ENCODE measurements around the gene NAV1. TPM values are rescaled to one million over a fixed set of nuclear protein-coding genes. Genes with fewer than 3 reads are reported as not detected.
"Not testable (repeated sequence)": the region's sequence is repeated elsewhere in the genome, so short reads cannot be mapped to it uniquely, and the experiment has no call there.

The NAV1 gene
- total RNA-seq, 1 donor from 2014 or later, result 0.40 TPM

DNA sequence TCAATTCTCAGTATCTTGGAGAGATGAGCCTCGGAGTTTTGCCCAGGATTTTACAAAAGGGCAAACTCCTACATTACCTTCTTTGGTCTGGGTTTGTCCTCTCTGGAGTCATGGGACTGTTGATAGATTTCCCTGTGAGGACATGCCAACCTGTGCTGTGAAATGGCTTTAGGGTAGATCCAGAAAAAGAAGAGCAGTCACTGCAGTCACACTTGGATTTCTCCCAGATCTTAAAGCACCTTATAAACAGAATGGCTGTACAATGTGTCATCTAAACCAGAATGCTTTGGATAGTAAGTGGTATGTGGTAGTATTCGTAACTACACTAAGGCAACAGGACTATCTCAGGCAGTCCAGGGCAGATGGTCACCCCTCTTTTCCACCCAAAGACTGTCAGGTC is 30.1 kb upstream of the NAV1 start:
- Mint-ChIP-seq H3K4me3 (no peak overlapping the region), H3K27ac (no peak overlapping the region), H3K4me1 (peaks cover 40% of the 10 kb centered on the region), H3K27me3 (no peaks in the 10 kb centered on the region), H3K36me3 (ENCODE audit: low read depth) (peaks cover 8% of the 10 kb centered on the region), H3K9me3 (no peaks in the 10 kb centered on the region)
- intact Hi-C loops (cut with micrococcal nuclease), result no loop called here
- no peak for DNase-seq

- H3K4me1 Mint-ChIP-seq, result peaks cover 39% of the 10 kb centered on the region
- no peak overlapping the region for H3K4me3 Mint-ChIP-seq
- DNase-seq, result no peak
- no peaks in the 10 kb centered on the region for H3K9me3 Mint-ChIP-seq
- intact Hi-C loops (cut with micrococcal nuclease), result no loop called here
- H3K27me3 Mint-ChIP-seq, result no peaks in the 10 kb centered on the region
- no peak overlapping the region for H3K27ac Mint-ChIP-seq
- H3K36me3 Mint-ChIP-seq (ENCODE audit: low read depth), result peaks cover 8% of the 10 kb centered on the region
These were observed 29.1 kb upstream of the NAV1 start for GRCh38 chr1:201509601-201510374.

- Mint-ChIP-seq H3K27ac (no peak overlapping the region), H3K36me3 (ENCODE audit: low read depth) (peaks cover 5% of the 10 kb centered on the region), H3K27me3 (no peaks in the 10 kb centered on the region), H3K9me3 (no peaks in the 10 kb centered on the region), H3K4me3 (no peak overlapping the region), H3K4me1 (peaks cover 31% of the 10 kb centered on the region)
- no peak for DNase-seq
- intact Hi-C loops (cut with micrococcal nuclease), result no loop called here
These were observed 28.2 kb upstream of the NAV1 start for GRCh38 chr1:201510734-201511133.

DNA sequence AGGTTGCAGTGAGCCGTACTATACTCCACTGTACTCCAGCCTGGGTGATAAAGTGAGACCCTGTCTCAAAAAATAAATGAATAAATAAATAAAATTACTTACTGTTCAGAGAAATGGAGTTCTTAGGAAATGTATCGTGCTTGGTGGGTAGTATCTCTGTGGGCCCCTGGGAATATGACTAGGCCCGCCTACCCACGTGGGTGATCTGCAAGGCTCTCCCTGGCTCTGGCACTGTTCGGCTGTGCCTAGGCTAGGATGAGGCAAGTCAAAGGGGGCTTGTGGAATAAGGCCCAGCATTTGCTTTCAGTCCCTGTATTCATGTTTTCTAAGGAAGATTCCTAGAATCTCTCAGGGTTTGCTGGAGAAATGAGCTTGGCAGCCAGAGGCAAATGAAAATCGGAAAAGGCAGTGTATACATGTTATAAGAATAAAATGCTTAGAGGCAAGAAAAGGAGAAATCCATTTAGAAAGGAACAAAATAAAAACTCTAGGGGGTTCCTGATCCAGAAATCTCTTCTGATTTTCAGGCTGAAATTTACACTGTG is 27.5 kb upstream of the NAV1 start:
- intact Hi-C loops (cut with micrococcal nuclease), result no loop called here
- Mint-ChIP-seq H3K4me1 (peaks cover 25% of the 10 kb centered on the region), H3K27me3 (no peaks in the 10 kb centered on the region), H3K27ac (no peak overlapping the region), H3K36me3 (ENCODE audit: low read depth) (peaks cover 5% of the 10 kb centered on the region), H3K9me3 (no peaks in the 10 kb centered on the region), H3K4me3 (no peak overlapping the region)
- no peak for DNase-seq

DNA sequence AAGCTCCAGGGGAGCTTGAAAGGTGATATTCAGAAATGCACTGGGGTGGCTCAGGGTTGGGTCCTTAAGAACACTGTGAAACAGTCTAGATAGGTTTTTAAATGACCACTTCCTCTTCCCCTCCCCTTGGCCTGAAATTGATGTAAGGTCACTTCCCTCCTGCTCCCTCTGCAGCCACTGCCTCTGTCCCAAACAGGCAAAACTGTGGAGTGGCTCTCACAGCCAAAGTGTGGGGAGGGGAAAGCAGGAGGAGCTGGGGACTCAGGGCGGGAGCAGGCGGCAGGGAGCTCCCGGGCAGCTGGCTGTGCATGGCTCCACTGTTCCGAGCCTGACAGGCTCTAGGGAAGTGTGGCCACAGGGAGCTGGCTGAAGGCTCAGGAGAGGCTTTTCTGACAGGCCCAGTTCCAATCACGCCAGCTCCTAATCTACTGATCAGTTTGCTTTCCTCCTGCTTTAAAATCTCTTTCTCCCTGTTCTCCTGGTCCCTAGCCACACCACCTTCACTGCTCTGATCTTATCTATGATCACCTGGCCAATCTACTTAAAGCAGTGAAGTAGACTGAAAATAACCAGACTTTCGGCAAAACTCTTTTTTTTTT is 26.9 kb upstream of the NAV1 start:
- H3K4me1 Mint-ChIP-seq, result peaks cover 25% of the 10 kb centered on the region
- no peaks in the 10 kb centered on the region for H3K27me3 Mint-ChIP-seq
- H3K27ac Mint-ChIP-seq, result no peak overlapping the region
- peaks cover 5% of the 10 kb centered on the region for H3K36me3 Mint-ChIP-seq (ENCODE audit: low read depth)
- H3K9me3 Mint-ChIP-seq, result no peaks in the 10 kb centered on the region
- intact Hi-C loops (cut with micrococcal nuclease), result no loop called here
- H3K4me3 Mint-ChIP-seq, result no peak overlapping the region
- no peak for DNase-seq

DNA sequence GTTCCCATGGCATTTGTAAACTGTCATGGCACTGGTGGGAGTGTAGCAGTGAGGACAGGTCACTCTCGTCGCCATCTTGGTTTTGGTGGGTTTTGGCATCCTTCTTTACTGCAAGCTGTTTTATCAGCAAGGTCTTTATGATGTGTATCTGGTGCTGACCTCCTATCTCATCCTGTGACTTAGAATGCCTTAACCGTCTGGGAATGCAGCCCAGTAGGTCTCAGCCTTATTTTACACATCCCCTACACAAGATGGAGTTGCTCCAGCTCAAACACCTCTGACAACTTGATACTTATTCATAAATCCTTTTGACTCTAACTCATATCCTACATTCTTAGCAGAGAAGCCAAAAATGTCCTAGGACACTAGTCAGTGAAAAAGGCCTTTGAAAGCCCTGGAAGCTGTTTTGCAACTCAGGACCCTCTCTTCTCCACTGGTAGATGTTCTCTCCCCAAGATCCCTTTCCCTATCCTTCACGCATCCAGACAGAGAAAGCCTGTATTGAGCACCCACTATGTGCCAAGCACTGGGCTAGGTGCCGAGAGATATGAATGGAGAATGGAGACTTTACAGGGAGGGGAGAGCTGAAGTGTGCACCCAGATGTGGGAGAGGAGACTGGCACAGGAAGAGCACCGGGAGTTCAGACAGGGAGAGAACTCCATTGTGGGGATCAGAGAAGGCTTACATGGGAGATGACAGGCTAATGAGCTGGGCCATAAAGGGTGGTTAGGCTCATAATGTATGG is 25.3 kb upstream of the NAV1 start:
- intact Hi-C loops (cut with micrococcal nuclease), result loop anchor here (1.0 kb wide), 2 partner anchors 31 to 65 kb away; no protein-coding TSS in a partner anchor
- Mint-ChIP-seq H3K4me3 (no peak overlapping the region), H3K9me3 (no peaks in the 10 kb centered on the region), H3K4me1 (peaks cover 17% of the 10 kb centered on the region), H3K27me3 (no peaks in the 10 kb centered on the region), H3K27ac (no peak overlapping the region), H3K36me3 (ENCODE audit: low read depth) (peaks cover 2% of the 10 kb centered on the region)
- DNase-seq, result no peak

GRCh38 chr1:201514466-201514865 is 24.5 kb upstream of the NAV1 start:
- Mint-ChIP-seq H3K4me3 (no peak overlapping the region), H3K9me3 (no peaks in the 10 kb centered on the region), H3K4me1 (peaks cover 14% of the 10 kb centered on the region), H3K36me3 (ENCODE audit: low read depth) (peaks cover 2% of the 10 kb centered on the region), H3K27me3 (no peaks in the 10 kb centered on the region), H3K27ac (no peak overlapping the region)
- DNase-seq, result no peak
- intact Hi-C loops (cut with micrococcal nuclease), result no loop called here

DNA sequence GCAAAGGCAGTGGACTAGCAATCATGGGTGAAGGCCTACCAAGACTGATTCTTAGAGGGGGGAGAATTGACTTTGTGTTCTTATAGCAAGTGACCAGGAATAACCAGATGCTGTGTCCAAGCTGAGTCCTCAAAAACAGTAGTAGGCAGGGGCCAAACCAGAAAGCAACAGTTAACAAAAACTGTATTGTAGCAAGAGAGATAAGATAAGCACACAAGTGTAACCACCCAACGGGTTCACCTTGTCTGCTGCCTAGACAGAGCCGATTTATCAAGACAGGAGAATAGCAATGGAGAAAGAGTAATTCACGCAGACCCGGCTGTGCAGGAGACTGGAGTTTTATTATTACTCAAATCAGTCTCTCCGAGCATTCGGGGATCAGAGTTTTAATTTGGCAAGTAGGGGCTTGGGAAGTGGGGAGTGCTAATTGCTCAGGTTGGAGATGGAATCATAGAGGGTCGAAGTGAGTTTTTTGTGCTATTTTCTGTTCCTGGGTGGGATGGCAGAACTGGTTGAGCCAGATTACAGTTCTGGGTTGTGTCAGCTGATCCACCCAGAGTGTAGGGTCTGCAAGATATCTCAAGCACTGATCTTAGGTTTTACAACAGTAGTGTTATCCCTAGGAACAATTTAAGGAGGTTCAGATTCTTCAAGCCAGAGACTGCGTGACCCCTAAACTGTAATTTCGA is 23.7 kb upstream of the NAV1 start:
- Mint-ChIP-seq H3K4me1 (peaks cover 7% of the 10 kb centered on the region), H3K36me3 (ENCODE audit: low read depth) (no peaks in the 10 kb centered on the region), H3K4me3 (no peak overlapping the region), H3K9me3 (no peaks in the 10 kb centered on the region), H3K27ac (no peak overlapping the region), H3K27me3 (no peaks in the 10 kb centered on the region)
- intact Hi-C loops (cut with micrococcal nuclease), result no loop called here
- DNase-seq, result no peak

GRCh38 chr1:201515895-201516294 is 23.0 kb upstream of the NAV1 start:
- Mint-ChIP-seq H3K4me1 (peaks cover 7% of the 10 kb centered on the region), H3K4me3 (no peak overlapping the region), H3K9me3 (no peaks in the 10 kb centered on the region), H3K36me3 (ENCODE audit: low read depth) (no peaks in the 10 kb centered on the region), H3K27me3 (no peaks in the 10 kb centered on the region), H3K27ac (no peak overlapping the region)
- intact Hi-C loops (cut with micrococcal nuclease), result no loop called here
- no peak for DNase-seq

GRCh38 chr1:201516511-201517127 is 22.3 kb upstream of the NAV1 start:
- Mint-ChIP-seq H3K36me3 (ENCODE audit: low read depth) (peaks cover 2% of the 10 kb centered on the region), H3K27me3 (no peaks in the 10 kb centered on the region), H3K27ac (no peak overlapping the region), H3K4me3 (no peak overlapping the region), H3K9me3 (no peaks in the 10 kb centered on the region), H3K4me1 (peaks cover 7% of the 10 kb centered on the region)
- no peak for DNase-seq
- intact Hi-C loops (cut with micrococcal nuclease), result no loop called here

DNA sequence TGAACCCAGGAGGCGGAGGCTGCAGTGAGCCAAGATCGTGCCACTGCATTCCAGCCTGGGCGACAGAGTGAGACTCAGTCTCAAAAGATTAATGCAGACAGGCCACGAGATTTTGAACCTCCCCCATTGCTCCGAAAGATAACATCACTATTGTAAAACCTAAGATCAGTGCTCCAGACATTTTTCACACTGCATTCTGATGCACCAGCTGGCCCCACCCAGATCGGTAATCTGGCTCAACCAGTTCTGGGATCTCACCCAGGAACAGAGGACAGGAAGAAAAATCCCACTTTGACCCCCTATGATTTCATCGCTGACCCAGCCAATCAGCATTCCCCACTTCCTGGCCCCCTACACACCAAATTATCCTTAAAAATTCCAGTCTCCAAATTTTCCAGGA is 21.3 kb upstream of the NAV1 start:
- intact Hi-C loops (cut with micrococcal nuclease), result no loop called here
- Mint-ChIP-seq H3K27me3 (no peaks in the 10 kb centered on the region), H3K4me1 (peaks cover 7% of the 10 kb centered on the region), H3K9me3 (no peaks in the 10 kb centered on the region), H3K4me3 (no peak overlapping the region), H3K36me3 (ENCODE audit: low read depth) (peaks cover 9% of the 10 kb centered on the region), H3K27ac (no peak overlapping the region)
- DNase-seq, result no peak

- Mint-ChIP-seq H3K36me3 (ENCODE audit: low read depth) (peaks cover 9% of the 10 kb centered on the region), H3K9me3 (no peaks in the 10 kb centered on the region), H3K4me1 (peaks cover 3% of the 10 kb centered on the region), H3K4me3 (no peak overlapping the region), H3K27ac (no peak overlapping the region), H3K27me3 (no peaks in the 10 kb centered on the region)
- intact Hi-C loops (cut with micrococcal nuclease), result no loop called here
- no peak for DNase-seq
These were observed 20.9 kb upstream of the NAV1 start for GRCh38 chr1:201518071-201518470.

GRCh38 chr1:201520046-201520575 is 18.8 kb upstream of the NAV1 start:
- H3K4me3 Mint-ChIP-seq; H3K27ac Mint-ChIP-seq; H3K9me3 Mint-ChIP-seq; H3K36me3 Mint-ChIP-seq (ENCODE audit: low read depth); H3K27me3 Mint-ChIP-seq; intact Hi-C loops (cut with micrococcal nuclease); DNase-seq; H3K4me1 Mint-ChIP-seq: not testable (repeated sequence)

Data from activated CD4-positive, alpha-beta T cell treated with anti-CD3 and anti-CD28 coated beads, Interleukin-2, amount 10 ng/mL, durations not matched to agents 24 days and 14 days (primary cell).